Keratinocyte (primary cell): ENCODE data around the gene PPHLN1. TPM values are rescaled to one million over a fixed set of nuclear protein-coding genes. Genes with fewer than 3 reads are reported as not detected.

ENCODE experiments used
- DNase-seq: peaks from one replicate; pipeline ENCODE4 v3.0.0-alpha.2; 2011; ENCODE audit warnings: low read depth, missing footprints, low spot score
- FAIRE-seq: peaks from 2 replicates; lab custom pipeline; 2011; peaks lifted over from hg19 to GRCh38; lab: Jason Lieb, UNC
- H2AFZ ChIP-seq: 2 replicates; pipeline ENCODE4 v1.6.0; 2012; ENCODE audit warnings: low read length, control low read depth, inconsistent platforms; ENCODE audit not compliant: control insufficient read depth
- H3K27ac ChIP-seq: 2 replicates; pipeline ENCODE4 v1.5.1; 2011; ENCODE audit warnings: low read length; ENCODE audit not compliant: control insufficient read depth, insufficient read depth
- H3K27me3 ChIP-seq: 3 replicates; pipeline ENCODE4 v1.6.0; 2011; ENCODE audit warnings: low read length; ENCODE audit not compliant: control insufficient read depth, insufficient read depth; ENCODE audit errors: extremely low read depth
- H3K36me3 ChIP-seq, 2 experiments: 2 replicates in 1 of 2; 3 replicates in 1 of 2; pipeline ENCODE4 v1.5.1; 2011; ENCODE audit warnings: low read length in 2 of 2, mild to moderate bottlenecking in 1 of 2; ENCODE audit not compliant: control insufficient read depth in 2 of 2, insufficient read depth in 2 of 2; ENCODE audit errors: extremely low read depth in 1 of 2
- H3K4me1 ChIP-seq: 3 replicates; pipeline ENCODE4 v1.5.1; 2011; ENCODE audit warnings: low read length; ENCODE audit not compliant: control insufficient read depth, insufficient read depth; ENCODE audit errors: extremely low read depth
- H3K4me2 ChIP-seq: 3 replicates; pipeline ENCODE4 v1.6.0; 2011; ENCODE audit warnings: low read depth, low read length; ENCODE audit not compliant: control insufficient read depth, insufficient read depth; ENCODE audit errors: extremely low read depth
- H3K4me3 ChIP-seq, 3 experiments: fragments of 200-600 bp in 1 of 3; sonication (generic) in 1 of 3; 2 replicates in 2 of 3; 3 replicates in 1 of 3; pipeline ENCODE4 v1.5.1; 2011 to 2016; ENCODE audit warnings: low read length in 3 of 3, mild to moderate bottlenecking in 3 of 3, control low read depth in 2 of 3, inconsistent platforms in 1 of 3, low read depth in 1 of 3, mixed read lengths in 1 of 3, mixed run types in 1 of 3, moderate library complexity in 1 of 3; ENCODE audit not compliant: control insufficient read depth in 2 of 3, insufficient read depth in 2 of 3; ENCODE audit errors: extremely low read depth in 1 of 3
- H3K79me2 ChIP-seq: 2 replicates; pipeline ENCODE4 v1.6.0; 2012; ENCODE audit warnings: low read length; ENCODE audit not compliant: control insufficient read depth, insufficient read depth
- H3K9ac ChIP-seq: 3 replicates; pipeline ENCODE4 v1.6.0; 2011; ENCODE audit warnings: low read length; ENCODE audit not compliant: control insufficient read depth, insufficient read depth; ENCODE audit errors: extremely low read depth
- H3K9me1 ChIP-seq: 3 replicates; pipeline ENCODE4 v1.6.0; 2011; ENCODE audit warnings: low read length; ENCODE audit not compliant: control insufficient read depth, insufficient read depth; ENCODE audit errors: extremely low read depth
- H3K9me3 ChIP-seq: 2 replicates; pipeline ENCODE4 v1.5.1; 2012; ENCODE audit warnings: low read depth, low read length; ENCODE audit not compliant: control insufficient read depth
- H4K20me1 ChIP-seq: 3 replicates; pipeline ENCODE4 v1.6.0; 2011; ENCODE audit warnings: low read length; ENCODE audit not compliant: control insufficient read depth, insufficient read depth; ENCODE audit errors: extremely low read depth
- EZH2 ChIP-seq: IDR thresholded peaks from one replicate; pipeline ENCODE4 v1.6.1; 2012; ENCODE audit warnings: inconsistent platforms, mild to moderate bottlenecking, low read length, moderate library complexity
- dilution Hi-C: fragments of 300-500 bp; cut with MboI; formaldehyde crosslinking; loops from one replicate; pipeline ENCODE4 v1.7.0; 2020; ENCODE audit warnings: low sequenced_read_pairs; ENCODE audit not compliant: extremely low pct_ligation_motif_present
- polyA plus RNA-seq, 5 experiments: library from polyadenylated mRNA; depleted of rRNA in 3 of 5; stranded (reverse) in 3 of 5; stranded (forward) in 1 of 5; unstranded in 1 of 5; fragments of >200 nt; gene quantifications; 1 replicate in 1 of 5; 2 replicates in 3 of 5; 3 replicates in 1 of 5; pipeline versions ENCODE4 v1.2.1 to v1.2.3, GENCODE V29; 2011 to 2012; ENCODE audit warnings: missing spikeins in 2 of 5, low read depth in 1 of 5, low replicate concordance in 1 of 5
- TF ChIP-seq, protein P1 (sequence below), 3 experiments: IDR thresholded peaks in 1 of 3; conservative IDR thresholded peaks in 1 of 3; optimal IDR thresholded peaks in 1 of 3; 2 replicates in 2 of 3; 3 replicates in 1 of 3; pipeline versions ENCODE3 to v1.5.1; 2011; ENCODE audit warnings: low read length in 3 of 3, mild to moderate bottlenecking in 3 of 3, moderate library complexity in 2 of 3, control low read depth in 1 of 3, inconsistent platforms in 1 of 3; ENCODE audit not compliant: insufficient read depth in 2 of 3; ENCODE audit errors: extremely low read depth in 1 of 3

The PPHLN1 gene
- polyA plus RNA-seq, 1 donor (not counting 4 experiments of a cell fraction or from before 2014, with no cell fraction given), result 95.5 TPM

DNA sequence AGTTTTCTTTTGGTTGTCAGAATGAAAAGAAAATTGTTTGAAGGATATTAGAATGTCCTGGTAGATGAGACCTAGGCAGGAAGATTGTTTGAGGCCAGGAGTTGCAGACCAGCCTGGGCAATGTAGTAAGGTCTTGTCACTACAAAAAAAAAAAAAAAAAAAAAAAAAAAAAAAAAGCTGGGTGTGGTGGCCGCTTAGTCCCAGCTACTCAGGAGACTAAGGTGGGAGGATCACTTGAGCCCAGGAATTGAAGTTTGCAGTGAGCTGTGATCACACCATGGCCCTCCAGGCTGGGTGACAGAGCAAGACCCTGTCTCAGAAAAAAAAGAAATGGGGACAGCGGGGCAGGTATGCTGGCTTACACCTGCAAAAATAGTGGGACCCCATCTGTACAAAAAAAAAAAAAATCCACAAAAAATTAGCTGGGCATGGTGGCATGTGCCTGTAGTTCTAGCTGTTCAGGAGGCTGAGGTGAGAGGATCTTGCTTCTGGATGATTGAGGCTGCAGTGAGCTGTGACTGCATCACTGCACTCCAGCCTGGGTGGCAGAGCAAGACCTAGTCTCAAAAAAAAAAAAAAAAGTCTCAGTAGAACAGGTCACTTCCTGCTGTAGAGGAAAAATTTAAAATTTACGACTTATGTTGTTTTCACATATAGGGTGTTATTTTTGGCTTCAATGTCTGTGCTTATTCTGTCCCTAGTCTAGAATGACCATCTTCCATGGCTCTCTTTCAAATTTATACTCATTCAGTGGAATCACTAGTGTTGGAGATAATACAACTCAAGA is 70.7 kb downstream of the PPHLN1 start:
- H3K9me3 ChIP-seq, result no peaks in the 10 kb centered on the region
- TF ChIP-seq EZH2, result no peak
- TF ChIP-seq, protein P1, sequence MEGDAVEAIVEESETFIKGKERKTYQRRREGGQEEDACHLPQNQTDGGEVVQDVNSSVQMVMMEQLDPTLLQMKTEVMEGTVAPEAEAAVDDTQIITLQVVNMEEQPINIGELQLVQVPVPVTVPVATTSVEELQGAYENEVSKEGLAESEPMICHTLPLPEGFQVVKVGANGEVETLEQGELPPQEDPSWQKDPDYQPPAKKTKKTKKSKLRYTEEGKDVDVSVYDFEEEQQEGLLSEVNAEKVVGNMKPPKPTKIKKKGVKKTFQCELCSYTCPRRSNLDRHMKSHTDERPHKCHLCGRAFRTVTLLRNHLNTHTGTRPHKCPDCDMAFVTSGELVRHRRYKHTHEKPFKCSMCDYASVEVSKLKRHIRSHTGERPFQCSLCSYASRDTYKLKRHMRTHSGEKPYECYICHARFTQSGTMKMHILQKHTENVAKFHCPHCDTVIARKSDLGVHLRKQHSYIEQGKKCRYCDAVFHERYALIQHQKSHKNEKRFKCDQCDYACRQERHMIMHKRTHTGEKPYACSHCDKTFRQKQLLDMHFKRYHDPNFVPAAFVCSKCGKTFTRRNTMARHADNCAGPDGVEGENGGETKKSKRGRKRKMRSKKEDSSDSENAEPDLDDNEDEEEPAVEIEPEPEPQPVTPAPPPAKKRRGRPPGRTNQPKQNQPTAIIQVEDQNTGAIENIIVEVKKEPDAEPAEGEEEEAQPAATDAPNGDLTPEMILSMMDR (optimal IDR thresholded peaks at IDR 0.05 in 1 of 3, IDR thresholded peaks at IDR 0.05 in 1 of 3, conservative IDR thresholded peaks at IDR 0.05 in 1 of 3; ENCODE audit: extremely low read depth in 1 of 3, insufficient read depth in 2 of 3, low read length in 3 of 3), result no peak
- no peak overlapping the region for H3K4me3 ChIP-seq
- H3K9ac ChIP-seq, result no peak overlapping the region
- H3K9me1 ChIP-seq, result no peaks in the 10 kb centered on the region
- H2AFZ ChIP-seq, result no peak overlapping the region
- peaks cover 4 to 6% of the 10 kb centered on the region in 2 experiments for H3K36me3 ChIP-seq
- no peaks in the 10 kb centered on the region for H3K79me2 ChIP-seq
- H3K4me2 ChIP-seq, result no peak overlapping the region
- DNase-seq (no peak), FAIRE-seq (no peak)
- H4K20me1 ChIP-seq, result no peaks in the 10 kb centered on the region
- dilution Hi-C loops, result no loop called here
- no peaks in the 10 kb centered on the region for H3K4me1 ChIP-seq
- no peaks in the 10 kb centered on the region for H3K27me3 ChIP-seq
- H3K27ac ChIP-seq, result no peak overlapping the region

DNA sequence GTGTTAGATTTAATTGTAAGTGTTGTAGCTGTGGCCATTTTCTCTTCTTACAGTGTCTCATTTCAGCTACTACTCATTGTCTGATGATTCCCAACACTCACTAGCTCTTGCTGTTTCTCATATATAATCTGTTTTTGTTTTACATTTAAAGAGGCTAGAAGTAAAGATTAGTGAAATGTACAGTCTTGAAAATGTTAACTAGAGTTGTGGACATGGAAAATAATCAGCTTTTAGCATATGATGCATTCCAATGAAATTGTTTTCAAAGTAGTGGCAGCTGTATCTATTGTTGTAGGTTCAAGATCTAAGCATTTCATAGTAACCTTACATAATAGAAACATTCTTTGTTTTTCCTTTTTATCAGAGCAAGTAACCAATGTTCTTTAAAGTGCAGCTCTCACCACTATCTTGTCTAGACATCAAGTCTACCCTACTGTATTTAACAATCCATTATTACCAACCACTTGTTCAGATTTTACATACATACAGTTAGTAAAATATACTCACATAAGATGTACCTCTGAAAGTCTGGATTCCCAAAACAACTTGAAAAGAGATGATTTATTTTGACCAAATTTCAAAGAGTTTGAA is 76.9 kb downstream of the PPHLN1 start:
- H3K36me3 ChIP-seq, result peaks cover 5 to 7% of the 10 kb centered on the region in 2 experiments
- dilution Hi-C loops, result no loop called here
- no peak for FAIRE-seq

More for the DNA sequence above, 76.9 kb downstream of the PPHLN1 start:
- no peaks in the 10 kb centered on the region for H4K20me1 ChIP-seq
- H3K27ac ChIP-seq, result no peak overlapping the region
- H3K9me1 ChIP-seq, result no peaks in the 10 kb centered on the region
- DNase-seq, result no peak
- H3K4me1 ChIP-seq, result no peaks in the 10 kb centered on the region
- H3K4me2 ChIP-seq, result no peak overlapping the region
- H3K79me2 ChIP-seq, result no peaks in the 10 kb centered on the region
- H3K9ac ChIP-seq, result no peak overlapping the region
- no peaks in the 10 kb centered on the region for H3K27me3 ChIP-seq
- no peak overlapping the region for H2AFZ ChIP-seq
- H3K9me3 ChIP-seq, result no peaks in the 10 kb centered on the region
- TF ChIP-seq, protein P1 (optimal IDR thresholded peaks at IDR 0.05 in 1 of 3, IDR thresholded peaks at IDR 0.05 in 1 of 3, conservative IDR thresholded peaks at IDR 0.05 in 1 of 3; ENCODE audit: extremely low read depth in 1 of 3, insufficient read depth in 2 of 3, low read length in 3 of 3), result no peak
- no peak for TF ChIP-seq EZH2
- no peak overlapping the region for H3K4me3 ChIP-seq
